Bronchial epithelial cell (primary cell): Measurements from ENCODE around the gene DDIT4. TPM values are rescaled to one million over a fixed set of nuclear protein-coding genes. Genes with fewer than 3 reads are reported as not detected.

ENCODE experiments used
- DNase-seq: peaks from one replicate; pipeline ENCODE4 v3.0.0-alpha.2; 2010; ENCODE audit warnings: low read depth
- FAIRE-seq: peaks from 2 replicates; lab custom pipeline; 2011; peaks lifted over from hg19 to GRCh38; lab: Jason Lieb, UNC
- H3K27me3 ChIP-seq: 2 replicates; pipeline ENCODE4 v1.5.1; 2011; ENCODE audit warnings: low read length; ENCODE audit not compliant: control insufficient read depth, insufficient read depth
- H3K36me3 ChIP-seq: 2 replicates; pipeline ENCODE4 v1.5.1; 2011; ENCODE audit warnings: low read length; ENCODE audit not compliant: control insufficient read depth, insufficient read depth
- H3K4me3 ChIP-seq: 2 replicates; pipeline ENCODE4 v1.5.1; 2011; ENCODE audit warnings: mild to moderate bottlenecking, low read depth, low read length, control low read depth
- total RNA-seq: library from RNA; depleted of rRNA; stranded (reverse); fragments of >200 nt; gene quantifications from 2 replicates; pipeline ENCODE4 v1.2.1, GENCODE V29; 2014
- TF ChIP-seq, protein P1 (sequence below): IDR thresholded peaks from 2 replicates; pipeline ENCODE4 v1.5.1; 2011; ENCODE audit warnings: mild to moderate bottlenecking, moderate library complexity, low read length, control low read depth, inconsistent platforms; ENCODE audit not compliant: insufficient read depth, severe bottlenecking

DDIT4 gene
- total RNA-seq, 1 donor from 2014 or later: 2,437 TPM

DNA sequence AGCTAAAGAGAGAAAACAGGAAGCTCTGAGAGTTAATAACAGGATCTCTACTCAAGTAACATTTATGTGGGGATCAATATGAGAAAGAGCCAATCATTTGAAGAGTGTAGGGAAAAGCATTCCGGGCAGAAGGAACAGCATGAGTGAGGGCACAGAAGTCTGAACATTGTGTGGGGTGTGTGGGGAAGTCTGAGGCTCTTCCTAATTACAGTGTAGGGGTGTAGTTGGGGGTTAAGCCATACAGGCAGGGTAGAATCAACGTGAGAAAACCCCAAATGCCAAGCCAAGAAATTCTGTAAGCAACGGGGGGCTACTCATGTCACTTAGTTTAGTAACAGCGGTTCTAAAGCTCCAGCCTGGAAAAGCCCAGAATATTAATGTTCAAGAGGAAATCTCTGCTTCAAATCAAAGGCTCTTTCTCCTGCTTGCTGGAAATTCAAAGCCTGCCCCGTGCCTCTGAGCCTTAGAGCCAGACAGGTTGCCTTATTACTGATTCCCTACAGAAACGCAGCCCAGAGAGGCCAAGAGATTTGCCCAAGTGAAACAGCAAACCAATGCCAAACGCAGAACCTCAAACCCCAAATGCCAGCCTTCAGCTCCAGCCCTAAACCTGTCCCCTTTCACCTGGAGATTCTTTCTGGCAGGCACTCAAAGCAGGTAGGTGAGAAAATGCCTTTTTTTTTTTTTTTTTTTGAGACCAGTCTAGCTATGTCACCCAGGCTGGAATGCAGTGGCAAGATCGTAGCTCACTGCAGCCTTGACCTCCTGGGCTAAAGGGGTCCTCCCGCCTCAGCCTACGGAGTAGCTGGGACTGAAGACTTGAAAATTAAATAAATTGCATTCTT is 44.9 kb downstream of the DDIT4 start:
- FAIRE-seq (no peak), DNase-seq (no peak)
- TF ChIP-seq, protein P1, sequence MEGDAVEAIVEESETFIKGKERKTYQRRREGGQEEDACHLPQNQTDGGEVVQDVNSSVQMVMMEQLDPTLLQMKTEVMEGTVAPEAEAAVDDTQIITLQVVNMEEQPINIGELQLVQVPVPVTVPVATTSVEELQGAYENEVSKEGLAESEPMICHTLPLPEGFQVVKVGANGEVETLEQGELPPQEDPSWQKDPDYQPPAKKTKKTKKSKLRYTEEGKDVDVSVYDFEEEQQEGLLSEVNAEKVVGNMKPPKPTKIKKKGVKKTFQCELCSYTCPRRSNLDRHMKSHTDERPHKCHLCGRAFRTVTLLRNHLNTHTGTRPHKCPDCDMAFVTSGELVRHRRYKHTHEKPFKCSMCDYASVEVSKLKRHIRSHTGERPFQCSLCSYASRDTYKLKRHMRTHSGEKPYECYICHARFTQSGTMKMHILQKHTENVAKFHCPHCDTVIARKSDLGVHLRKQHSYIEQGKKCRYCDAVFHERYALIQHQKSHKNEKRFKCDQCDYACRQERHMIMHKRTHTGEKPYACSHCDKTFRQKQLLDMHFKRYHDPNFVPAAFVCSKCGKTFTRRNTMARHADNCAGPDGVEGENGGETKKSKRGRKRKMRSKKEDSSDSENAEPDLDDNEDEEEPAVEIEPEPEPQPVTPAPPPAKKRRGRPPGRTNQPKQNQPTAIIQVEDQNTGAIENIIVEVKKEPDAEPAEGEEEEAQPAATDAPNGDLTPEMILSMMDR: no peak
- no peak overlapping the region for H3K4me3 ChIP-seq
- H3K27me3 ChIP-seq: no peaks in the 10 kb centered on the region
- H3K36me3 ChIP-seq: no peaks in the 10 kb centered on the region

DNA sequence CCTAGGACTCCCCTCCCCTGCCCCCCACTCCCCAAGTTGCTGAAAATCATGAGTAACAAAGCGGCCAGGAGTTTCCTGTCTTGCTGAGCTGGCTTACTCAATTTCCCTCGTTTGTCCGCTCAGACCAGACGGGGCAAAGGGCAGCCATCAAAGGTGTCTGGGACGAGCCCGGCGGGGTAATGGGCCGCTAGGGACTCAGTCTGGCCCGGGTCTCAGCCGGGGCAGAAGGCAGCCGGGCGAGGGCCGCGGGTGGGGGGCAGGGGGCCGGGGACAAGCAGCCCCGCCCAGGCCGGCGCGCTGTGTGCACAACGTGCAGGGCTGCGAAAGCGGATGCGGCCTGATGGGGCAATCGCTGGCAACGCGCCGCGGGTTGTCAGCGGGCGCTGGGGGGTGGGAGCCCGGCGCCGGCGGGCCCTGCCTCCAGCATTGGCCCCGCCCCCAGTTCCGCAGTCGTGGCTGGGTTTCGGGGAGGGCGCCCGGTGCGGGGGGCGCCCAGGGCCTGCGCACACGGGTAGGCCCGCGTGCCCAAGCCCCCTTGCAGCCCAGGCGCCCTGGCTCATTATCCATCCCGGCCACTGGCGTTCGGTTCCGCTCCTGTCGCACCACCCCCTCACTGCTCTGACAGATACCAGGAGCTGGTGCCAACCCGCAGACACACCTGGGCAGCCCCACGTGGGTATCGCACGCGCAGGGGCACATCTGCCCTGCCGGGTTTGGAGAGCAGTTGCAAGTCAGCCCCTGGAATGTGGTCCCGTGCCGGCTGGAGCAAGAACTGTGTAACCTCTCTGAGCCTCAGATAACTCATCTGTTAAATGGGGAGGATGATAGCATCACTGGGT is 45.9 kb downstream of the DDIT4 start:
- no peak for FAIRE-seq
- peak overlapping the region; percentile 21 for H3K4me3 ChIP-seq
- TF ChIP-seq, protein P1: no peak

DNA sequence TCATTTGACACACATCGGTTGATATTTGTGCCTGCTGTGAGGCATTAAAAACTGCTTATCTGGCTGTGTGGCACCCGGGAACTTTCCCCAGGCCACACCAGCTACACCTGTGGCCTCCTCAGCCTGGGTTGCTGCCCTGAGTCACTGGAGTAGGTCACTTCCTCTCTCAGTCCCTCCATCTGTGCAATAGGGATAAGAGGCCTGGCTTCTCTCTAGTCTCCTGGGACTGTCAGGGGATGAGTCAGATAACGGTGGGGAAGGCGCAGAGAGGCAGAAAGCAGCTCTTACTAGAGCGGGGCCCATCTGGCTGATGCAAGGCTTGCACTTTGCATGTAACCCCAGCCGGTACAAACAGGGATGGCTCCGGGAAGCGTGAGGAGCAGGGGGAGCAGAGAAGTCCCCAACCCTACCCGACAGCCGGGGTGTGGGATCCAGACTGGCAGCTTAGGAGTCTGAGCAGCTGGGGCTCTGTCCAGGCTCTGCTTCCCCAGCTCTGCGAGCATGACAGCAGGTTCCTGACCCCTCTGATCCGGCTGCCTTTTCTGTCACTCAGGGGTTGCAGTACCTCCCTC is 47.0 kb downstream of the DDIT4 start:
- TF ChIP-seq, protein P1: no peak
- Histone ChIP-seq H3K27me3 (no peaks in the 10 kb centered on the region), H3K4me3 (peak overlapping the region; percentile 7), H3K36me3 (no peaks in the 10 kb centered on the region)
- FAIRE-seq (no peak), DNase-seq (peak; percentile 97)

More for the DNA sequence above, 45.9 kb downstream of the DDIT4 start:
- H3K36me3 ChIP-seq: no peaks in the 10 kb centered on the region
- no peaks in the 10 kb centered on the region for H3K27me3 ChIP-seq
- DNase-seq: peak; percentile 94

DNA sequence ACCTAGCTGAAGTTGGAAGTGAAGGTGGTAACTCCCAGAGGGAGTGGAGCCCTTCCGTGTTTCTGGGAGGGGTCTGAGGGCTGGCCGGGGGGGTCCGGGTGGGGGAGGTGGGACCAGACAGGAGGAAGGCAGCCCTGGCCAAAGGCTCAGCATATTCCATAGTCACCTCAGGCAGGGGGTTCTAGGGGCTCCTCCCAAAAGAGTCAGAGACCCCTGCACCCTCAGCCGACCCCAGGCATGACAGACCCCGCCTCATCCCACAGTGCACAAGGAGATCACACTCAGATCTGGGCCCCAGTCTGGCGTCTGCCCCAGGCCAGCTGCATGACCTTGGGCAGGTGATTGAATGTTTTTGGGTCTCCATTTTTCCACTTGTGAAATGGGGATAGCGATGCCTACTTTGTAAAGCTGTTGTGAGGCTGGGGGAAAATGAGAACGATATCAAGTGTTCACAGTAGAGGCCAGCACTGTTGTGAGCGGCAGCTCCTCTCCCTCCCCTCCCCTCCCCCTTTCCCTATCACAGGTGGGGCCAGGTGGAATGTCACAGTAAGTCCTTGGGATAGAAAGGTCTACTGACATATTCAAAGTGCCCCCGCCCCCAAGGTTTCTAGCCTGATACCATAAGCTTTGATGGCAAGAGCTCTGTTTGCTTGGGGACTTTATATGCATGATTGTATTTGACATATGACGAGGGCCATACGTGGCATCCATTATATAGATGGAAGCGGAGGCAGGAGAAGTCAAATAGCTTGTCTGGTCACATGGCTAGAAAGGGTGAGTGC is 47.7 kb downstream of the DDIT4 start:
- Histone ChIP-seq H3K27me3 (no peaks in the 10 kb centered on the region), H3K36me3 (no peaks in the 10 kb centered on the region), H3K4me3 (peak overlapping the region; percentile 7)
- TF ChIP-seq, protein P1: no peak
- DNase-seq: no peak
- FAIRE-seq: no peak

DNA sequence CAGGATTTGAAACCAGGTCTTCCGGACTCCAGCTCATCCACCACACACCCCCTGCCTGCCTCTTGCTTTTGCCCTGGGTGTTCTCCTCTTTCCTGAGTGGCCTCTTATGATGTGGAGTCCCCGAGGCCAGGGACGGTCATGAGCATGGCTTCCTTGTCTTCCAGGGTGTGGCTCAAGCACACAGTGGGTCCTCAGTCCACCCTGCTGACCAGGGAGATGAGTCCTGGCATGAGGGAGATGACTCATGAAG is 48.2 kb downstream of the DDIT4 start:
- H3K27me3 ChIP-seq: no peaks in the 10 kb centered on the region
- DNase-seq (no peak), FAIRE-seq (no peak)
- no peaks in the 10 kb centered on the region for H3K36me3 ChIP-seq
- TF ChIP-seq, protein P1: no peak
- no peak overlapping the region for H3K4me3 ChIP-seq
